GM19099 (cell line): ENCODE data around the gene DRD4.

ENCODE experiments used
- POLR2A ChIP-seq: IDR thresholded peaks from 3 replicates; pipeline ENCODE4 v1.6.1; 2011; ENCODE audit warnings: low read depth; ENCODE audit not compliant: insufficient read length; ENCODE audit errors: extremely low read depth

DRD4 gene

DNA sequence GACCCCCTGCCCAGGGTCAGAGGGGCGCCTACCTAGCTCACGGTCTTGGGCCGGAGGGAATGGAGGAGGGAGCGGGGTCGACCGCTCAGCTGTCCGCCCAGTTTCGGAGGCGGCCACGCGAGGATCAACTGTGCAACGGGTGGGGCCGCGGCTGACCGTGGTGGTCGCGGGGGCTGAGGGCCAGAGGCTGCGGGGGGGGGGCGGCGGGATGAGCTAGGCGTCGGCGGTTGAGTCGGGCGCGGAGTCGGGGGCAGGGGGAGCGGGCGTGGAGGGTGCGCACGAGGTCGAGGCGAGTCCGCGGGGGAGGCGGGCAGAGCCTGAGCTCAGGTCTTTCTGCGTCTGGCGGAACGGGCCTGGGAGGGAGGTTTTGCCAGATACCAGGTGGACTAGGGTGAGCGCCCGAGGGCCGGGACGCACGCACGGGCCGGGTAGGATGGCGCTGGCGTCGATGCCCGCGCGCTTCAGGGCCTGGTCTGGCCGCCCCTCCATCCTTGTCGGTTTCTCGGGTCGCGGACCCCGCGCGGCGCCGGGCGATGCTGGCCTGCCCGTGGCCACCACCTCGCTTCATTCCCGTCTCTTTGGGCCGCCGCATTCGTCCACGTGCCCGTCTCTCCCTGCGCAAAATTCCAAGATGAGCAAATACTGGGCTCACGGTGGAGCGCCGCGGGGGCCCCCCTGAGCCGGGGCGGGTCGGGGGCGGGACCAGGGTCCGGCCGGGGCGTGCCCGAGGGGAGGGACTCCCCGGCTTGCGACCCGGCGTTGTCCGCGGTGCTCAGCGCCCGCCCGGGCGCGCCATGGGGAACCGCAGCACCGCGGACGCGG is at the start of gene DRD4:
DRD4 (plus strand) TSS at position 759 of the 822 bp plus-strand sequence; CDS start at position 795, 36 bp downstream.
- no peak for TF ChIP-seq POLR2A

DNA sequence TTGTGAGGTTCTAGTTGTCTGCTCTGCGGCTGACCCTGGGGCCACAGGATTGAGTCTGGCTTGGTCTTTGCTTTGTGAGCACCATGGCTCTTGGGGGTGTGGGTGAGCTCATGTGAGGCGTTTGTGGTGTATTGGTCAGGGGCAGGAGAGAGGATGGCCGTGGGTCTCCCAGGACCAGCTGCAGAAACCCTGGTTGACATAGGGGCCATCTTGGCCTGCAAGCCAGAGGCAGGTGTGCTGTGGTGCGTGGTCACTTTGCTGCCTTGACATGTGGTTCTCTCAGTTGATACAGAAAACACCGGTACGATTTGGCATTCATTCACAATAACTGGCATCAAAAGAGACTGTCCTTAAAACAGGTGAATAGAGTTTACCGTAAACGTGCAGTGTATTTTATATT is 49.5 kb upstream of the DRD4 start:
- TF ChIP-seq POLR2A: no peak

DNA sequence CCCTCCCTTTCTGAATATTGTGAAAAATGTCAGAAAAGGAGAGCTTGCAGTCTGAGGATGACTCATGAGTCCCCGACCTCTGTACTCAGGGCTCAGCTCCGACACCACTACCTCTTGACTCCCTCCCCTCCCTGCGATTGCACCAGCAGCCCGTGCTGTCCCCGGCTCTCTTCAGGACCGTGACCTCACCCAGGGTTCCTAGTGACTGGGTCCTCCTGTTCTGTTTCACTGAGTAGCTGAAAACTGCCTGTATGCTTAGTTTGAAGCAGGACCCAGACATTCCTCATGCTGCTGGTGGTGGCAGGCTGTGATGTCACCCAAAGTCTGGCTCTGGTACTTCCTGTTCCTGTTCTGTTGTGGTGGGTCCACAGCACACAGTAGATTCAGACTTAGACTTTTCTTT is 49.1 kb upstream of the DRD4 start:
- no peak for TF ChIP-seq POLR2A

DNA sequence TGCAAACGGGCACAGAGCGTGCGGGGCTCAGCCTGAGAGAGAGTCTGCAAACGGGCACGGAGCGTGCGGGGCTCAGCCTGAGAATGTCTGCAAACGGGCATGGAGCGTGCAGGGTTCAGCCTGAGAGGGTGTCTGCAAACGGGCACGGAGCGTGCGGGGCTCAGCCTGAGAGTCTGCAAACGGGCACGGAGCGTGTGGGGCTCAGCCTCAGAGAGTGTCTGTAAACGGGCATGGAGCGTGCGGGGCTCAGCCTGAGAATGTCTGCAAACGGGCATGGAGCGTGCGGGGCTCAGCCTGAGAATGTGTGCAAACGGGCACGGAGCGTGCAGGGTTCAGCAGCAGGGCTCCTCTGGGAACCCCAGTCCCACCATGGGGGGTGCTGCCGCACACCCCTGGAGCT is 47.3 kb upstream of the DRD4 start:
- no peak for TF ChIP-seq POLR2A

DNA sequence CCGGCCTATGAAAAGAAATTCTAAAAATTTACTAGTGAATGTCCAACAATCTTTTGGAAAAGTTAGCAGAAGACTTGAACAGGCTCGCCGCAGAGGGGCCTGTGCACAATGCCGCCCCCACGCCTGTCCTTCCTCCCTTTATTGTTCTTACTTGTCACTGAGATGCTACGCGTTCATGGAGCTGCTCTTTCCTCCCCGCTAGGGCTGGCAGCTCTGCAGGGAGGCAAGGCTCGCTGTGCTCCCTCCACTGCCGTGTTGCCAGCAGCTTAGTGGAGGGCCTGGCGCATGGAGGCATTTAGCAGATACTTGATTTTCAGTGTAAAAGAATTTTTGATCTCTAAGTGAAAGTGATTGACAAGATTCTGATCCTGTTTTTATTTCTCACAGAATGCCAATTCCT is 46.1 kb upstream of the DRD4 start:
- no peak for TF ChIP-seq POLR2A

DNA sequence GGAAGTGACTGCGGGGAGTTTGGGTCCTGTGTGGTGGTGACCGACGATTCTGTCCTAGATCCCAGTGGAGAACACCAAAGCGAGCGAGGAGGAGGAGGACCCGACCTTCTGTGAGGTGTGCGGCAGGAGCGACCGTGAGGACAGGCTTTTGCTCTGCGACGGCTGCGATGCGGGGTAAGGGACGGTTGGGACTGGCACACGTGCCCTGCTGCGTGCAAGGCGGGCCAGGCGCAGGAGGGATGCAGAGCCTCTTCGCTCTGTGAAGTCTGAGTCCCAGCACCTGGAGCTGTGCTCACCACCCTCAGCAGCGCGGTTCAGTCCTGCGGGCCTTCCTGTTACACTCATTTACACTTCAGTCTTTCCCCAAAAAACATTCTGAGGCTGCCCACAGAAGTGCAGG is 44.6 kb upstream of the DRD4 start:
- no peak for TF ChIP-seq POLR2A

DNA sequence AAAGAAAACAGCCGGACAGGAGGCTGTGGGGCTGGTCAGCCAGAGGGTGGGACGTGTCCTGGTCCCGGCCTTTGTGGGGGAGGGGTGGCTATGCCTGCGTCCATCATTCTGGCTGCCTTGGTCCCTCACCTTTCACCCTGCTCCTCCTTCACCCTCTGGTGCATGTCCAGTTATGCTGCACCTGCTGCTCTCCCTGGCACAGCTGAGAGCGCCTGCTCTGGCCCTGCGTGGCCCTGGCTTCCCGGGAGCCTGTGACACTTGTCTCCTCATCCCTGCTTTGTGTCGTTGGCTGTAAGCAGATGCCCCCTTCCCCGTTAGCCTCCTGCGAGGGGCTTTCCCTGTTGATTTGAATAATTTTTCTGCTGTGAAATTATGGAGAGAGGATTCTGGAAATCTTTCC is 44.2 kb upstream of the DRD4 start:
- TF ChIP-seq POLR2A: no peak

DNA sequence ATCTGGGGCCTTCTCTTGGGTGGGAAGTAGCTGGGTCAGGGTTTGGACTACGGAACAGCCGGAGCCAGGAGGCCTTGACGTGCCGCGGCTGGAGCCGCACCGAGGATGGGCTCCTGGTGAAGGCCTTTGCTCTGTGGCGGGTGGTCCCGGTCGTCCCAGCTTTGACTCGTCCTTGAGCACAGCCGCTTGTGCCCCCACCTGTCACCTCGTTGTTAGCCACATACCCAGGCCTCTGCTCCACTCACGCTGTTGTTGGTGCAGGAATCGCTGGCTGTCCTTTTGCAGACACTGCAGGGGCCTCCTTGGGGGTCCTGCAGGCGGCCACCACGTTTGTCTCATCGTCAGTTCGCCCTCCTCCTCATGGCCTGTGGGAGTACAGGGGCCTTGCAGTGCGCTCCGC is 43.7 kb upstream of the DRD4 start:
- TF ChIP-seq POLR2A: no peak

DNA sequence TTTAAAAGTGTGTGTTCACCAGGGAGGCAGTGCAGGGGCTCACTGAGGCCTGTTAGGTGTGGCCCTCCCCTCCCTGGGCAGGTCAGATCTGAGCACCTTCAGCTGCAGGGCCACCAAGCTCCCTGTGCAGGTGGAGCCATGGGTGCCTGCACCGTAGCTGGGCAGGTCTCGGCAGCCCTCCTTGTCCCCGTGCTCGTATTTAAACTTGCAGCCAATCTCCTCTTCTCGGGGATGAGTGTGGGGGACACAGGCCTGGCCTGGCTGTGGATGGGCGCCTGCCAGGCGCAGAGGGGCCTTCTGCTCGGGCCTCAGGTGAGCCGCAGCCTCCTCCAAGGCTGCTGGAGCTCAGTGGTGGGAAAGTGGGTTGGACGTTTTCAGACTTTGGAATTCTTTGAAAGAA is 41.7 kb upstream of the DRD4 start:
- TF ChIP-seq POLR2A: no peak

DNA sequence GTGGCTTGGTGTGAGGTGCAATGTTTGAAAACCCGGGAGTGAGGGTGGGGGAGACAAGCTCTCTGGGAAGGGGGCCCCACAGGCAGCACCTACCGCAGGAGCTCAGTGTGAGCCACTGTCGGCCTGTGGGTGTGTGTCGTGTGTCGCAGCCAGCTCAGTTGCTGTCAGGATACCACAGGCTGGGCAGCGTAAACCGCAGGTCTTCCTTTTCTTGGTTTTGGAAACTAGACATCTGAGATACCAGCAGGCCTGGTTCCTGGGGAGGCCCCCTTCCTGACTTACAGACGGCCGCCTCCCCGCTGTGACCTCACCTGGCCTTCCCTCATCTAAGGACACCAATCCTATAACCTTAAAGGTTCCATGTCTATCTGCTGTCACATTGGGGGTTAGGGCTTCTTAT is 40.7 kb upstream of the DRD4 start:
- no peak for TF ChIP-seq POLR2A

DNA sequence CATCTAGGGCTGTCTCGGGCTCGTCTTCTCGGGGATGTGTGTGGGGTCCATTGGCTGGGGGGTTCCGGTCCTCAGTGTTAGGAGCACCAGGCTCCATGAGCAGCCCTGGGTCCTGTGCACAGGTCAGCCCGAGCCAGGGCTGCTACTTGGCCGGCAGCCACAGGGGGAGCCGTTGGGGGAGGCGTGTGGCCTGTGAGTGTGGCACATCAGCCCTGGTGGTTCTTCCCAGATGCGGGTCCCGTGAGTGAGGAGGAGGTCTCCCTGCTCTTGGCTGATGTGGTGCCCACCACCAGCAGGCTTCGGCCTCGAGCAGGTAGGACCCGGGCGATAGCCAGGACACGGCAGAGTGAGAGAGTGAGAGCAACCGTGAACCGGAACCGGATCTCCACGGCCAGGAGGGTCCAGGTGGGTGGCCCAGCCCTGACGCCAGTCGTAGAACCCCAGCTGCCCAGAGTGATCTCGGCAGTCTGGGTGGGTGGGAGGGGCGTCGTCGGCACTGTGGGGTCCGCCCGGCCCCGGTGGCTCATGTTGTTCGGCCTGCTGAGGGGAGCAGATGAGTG is 39.8 kb upstream of the DRD4 start:
- no peak for TF ChIP-seq POLR2A

DNA sequence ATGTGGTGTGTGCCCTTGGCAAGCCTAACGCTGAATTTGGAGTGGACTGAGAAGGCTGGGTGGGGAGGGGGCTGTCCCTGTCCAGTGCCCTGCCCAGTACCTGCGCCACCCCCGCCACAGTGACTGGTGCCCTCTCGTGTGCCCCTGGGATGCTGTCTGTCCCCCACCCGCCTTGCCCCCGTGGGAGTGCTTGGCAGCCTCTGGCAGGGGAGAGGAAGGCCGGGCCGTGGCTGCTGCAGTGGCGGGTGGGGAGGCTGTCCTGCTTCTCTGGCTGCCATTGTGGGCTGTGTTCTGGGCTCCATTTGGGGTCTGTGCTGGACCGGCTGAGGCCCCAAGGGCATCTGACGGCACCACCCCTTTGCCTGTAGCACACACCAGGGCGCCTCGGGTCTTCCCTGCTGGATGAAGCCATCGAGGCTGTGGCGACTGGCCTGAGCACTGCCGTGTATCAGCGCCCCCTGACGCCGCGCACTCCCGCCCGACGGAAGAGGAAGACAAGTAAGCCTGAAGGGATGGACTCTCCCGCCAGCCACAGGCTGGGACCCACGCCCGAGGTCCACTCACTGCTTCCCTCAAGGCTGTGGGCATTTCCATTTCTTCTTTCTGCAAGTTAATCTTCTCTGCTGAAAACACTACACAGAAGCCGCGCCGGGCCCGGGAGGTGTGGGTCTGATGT is 38.9 kb upstream of the DRD4 start:
- TF ChIP-seq POLR2A: no peak

DNA sequence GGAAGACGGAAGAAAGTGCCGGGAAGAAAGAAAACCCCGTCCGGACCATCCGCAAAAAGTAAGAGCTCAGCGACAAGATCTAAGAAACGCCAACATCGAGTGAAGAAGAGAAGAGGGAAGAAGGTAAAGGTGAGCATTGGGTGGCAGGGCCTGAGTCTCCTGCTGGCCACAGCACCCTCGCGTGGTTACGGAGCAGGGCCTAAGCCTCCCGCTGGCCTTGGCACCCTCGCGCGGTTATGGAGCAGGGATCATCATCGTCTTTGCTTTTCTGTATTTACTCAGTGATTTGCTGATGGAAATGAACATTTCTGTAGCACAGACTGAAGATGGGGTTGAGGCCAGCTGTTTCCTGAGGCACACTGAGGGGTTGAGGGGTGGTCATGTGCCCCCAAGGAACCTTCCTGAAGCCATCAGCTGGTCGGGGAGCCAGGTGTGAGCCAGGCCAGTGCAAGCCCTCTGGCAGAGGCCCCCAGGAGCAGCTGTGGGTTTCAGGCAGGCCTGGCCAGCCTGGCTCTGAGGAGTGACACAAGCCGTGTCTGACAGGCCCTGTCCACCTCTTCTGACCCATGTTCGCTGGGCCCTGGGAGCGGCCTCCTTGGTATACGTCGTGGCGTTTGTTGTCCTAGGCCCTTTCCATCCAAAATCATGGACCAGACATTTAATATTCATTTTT is 35.4 kb upstream of the DRD4 start:
- TF ChIP-seq POLR2A: no peak

DNA sequence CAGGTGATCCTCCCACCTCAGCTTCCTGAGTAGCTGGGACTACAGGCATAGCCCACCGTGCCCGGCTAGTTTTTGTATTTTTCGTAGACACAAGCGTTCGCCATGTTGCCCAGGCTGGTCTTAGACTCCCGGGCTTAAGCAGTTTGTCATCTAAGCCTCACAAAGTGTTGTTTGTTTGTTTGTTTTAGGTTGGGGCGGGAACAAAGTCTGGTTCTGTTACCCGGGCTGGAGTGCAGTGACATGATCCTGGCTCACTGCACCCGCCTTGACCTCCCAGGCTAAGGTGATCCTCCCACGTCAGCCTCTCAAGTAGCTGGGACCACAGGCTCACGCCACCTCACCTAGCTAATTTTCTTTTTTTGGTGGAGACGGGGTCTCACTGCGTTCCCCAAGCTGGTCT is 33.9 kb upstream of the DRD4 start:
- no peak for TF ChIP-seq POLR2A

DNA sequence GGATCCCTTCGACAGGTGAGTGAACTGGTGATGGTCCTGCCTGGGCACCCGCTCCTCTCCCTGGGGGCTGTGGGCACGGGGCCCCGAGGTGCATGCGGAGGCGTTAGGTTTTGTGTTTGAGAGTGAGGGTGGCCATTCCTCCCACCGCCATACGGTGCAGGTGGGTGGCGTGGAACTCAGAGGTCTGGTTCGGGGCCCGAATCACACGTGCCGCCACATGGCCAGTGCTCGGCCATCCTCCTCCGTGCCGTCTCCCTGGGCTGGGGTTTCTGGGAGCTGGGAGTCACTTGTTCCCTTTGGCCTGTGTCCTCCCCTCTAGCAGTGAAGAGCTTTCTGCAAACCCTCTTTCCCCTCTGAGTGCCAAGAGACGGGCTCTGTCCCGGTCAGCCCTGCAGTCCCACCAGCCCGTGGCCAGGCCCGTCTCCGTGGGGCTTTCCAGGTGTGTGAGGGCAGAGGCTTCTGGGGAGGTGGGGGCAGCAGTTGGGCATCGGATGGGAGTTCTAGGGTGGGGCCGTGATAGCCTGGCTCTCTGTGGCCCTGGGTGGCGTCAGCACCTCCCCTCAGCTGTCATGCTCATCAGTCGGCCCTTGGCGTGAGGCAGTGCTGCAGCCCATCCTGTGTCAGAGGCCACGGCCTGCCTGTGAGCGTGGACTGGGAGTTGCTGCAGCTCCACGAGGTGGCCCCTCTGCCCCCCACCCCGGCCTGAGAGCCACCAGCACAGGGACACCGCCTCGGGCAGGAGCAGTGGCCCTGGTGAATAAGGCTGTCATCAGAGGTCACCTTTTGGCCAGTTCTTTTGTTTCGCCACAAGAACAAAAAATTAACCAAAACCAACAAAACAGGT is 31.6 kb upstream of the DRD4 start:
- TF ChIP-seq POLR2A: no peak
